ENCODE data around the gene HOMER1. TPM values are rescaled to one million over a fixed set of nuclear protein-coding genes. Genes with fewer than 3 reads are reported as not detected.

HOMER1 gene
- total and polyA plus RNA-seq, 2 donors (not counting 1 experiment from before 2014, with no cell fraction given), result 3.9 to 6.8 TPM

DNA sequence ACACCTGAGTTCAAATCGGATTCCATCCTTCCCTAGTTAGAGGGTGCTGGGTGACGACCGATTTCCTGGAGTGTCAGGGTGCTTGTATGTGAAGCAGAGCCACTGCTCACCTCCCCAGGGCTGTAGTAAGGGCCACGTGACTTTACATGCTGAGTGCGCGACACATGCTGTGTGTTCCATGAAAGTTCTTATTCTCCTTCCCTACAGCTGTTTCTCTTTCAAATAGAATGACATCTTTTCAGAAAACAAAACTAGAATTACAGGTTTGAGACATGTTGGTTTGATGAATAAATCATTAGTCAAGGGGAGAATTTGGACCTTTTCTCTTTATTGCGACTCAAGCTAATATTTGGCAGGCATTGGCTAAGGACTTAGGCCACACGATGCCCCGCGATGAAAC is 164.9 kb downstream of the HOMER1 start:
- H3K27me3 ChIP-seq (ENCODE audit: control insufficient read depth, insufficient read depth, low read length), result no peaks in the 10 kb centered on the region
- no peaks in the 10 kb centered on the region for H3K36me3 ChIP-seq (ENCODE audit: control insufficient read depth, insufficient read depth, low read length)
- H2AFZ ChIP-seq (ENCODE audit: low read length), result no peak overlapping the region
- no peak overlapping the region for H3K27ac ChIP-seq (ENCODE audit: insufficient read depth, low read length)
- H3K79me2 ChIP-seq (ENCODE audit: control insufficient read depth, insufficient read depth, low read length), result no peaks in the 10 kb centered on the region
- no peak for DNase-seq (ENCODE audit: low read depth in 2 of 2)
- TF ChIP-seq EZH2 (IDR thresholded peaks at IDR 0.05; ENCODE audit: low read length, missing control alignments), result no peak
- TF ChIP-seq, protein P1, sequence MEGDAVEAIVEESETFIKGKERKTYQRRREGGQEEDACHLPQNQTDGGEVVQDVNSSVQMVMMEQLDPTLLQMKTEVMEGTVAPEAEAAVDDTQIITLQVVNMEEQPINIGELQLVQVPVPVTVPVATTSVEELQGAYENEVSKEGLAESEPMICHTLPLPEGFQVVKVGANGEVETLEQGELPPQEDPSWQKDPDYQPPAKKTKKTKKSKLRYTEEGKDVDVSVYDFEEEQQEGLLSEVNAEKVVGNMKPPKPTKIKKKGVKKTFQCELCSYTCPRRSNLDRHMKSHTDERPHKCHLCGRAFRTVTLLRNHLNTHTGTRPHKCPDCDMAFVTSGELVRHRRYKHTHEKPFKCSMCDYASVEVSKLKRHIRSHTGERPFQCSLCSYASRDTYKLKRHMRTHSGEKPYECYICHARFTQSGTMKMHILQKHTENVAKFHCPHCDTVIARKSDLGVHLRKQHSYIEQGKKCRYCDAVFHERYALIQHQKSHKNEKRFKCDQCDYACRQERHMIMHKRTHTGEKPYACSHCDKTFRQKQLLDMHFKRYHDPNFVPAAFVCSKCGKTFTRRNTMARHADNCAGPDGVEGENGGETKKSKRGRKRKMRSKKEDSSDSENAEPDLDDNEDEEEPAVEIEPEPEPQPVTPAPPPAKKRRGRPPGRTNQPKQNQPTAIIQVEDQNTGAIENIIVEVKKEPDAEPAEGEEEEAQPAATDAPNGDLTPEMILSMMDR (conservative IDR thresholded peaks at IDR 0.05 in 1 of 2, IDR thresholded peaks at IDR 0.05 in 1 of 2; ENCODE audit: low read depth in 1 of 2, low read length in 2 of 2), result no peak
- no peak overlapping the region for H3K9ac ChIP-seq (ENCODE audit: insufficient read depth, low read length)
- H3K9me3 ChIP-seq (ENCODE audit: control insufficient read depth, insufficient read depth, low read depth, low read length), result no peaks in the 10 kb centered on the region
- H3K4me3 ChIP-seq (replicated peaks in 1 of 4; ENCODE audit: control extremely low read depth in 1 of 4, insufficient read depth in 1 of 4, low read depth in 3 of 4, low read length in 4 of 4), result no peak overlapping the region
- H4K20me1 ChIP-seq (ENCODE audit: control insufficient read depth, extremely low read depth, insufficient read depth, low read length), result no peaks in the 10 kb centered on the region
- H3K4me2 ChIP-seq (ENCODE audit: extremely low read depth, insufficient read depth, low read length), result no peak overlapping the region
- no peaks in the 10 kb centered on the region for H3K4me1 ChIP-seq (ENCODE audit: control insufficient read depth, extremely low read depth, insufficient read depth, low read length)

DNA sequence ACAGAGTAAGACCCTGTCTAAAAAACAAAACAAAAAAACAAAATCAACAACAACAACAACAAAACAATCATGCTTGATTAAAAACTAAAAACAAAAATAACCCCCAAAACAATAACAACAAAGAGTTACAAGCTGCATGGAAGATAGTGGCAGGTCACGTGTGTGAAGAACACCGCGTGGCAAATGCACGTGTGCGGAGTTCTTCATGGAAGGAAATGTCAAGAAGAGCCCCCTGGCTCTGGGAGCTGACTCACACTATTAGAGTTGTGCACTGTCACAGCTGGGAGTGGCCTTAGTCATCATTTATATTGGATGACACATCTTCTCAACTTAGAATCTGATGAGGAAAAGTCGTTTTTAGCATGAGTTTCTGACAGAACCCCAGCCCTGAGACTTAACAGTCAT is 167.5 kb downstream of the HOMER1 start:
- H3K36me3 ChIP-seq (ENCODE audit: control insufficient read depth, insufficient read depth, low read length), result no peaks in the 10 kb centered on the region
- no peaks in the 10 kb centered on the region for H3K4me1 ChIP-seq (ENCODE audit: control insufficient read depth, extremely low read depth, insufficient read depth, low read length)
- H3K79me2 ChIP-seq (ENCODE audit: control insufficient read depth, insufficient read depth, low read length), result no peaks in the 10 kb centered on the region
- TF ChIP-seq, protein P1 (conservative IDR thresholded peaks at IDR 0.05 in 1 of 2, IDR thresholded peaks at IDR 0.05 in 1 of 2; ENCODE audit: low read depth in 1 of 2, low read length in 2 of 2), result no peak
- TF ChIP-seq EZH2 (IDR thresholded peaks at IDR 0.05; ENCODE audit: low read length, missing control alignments), result no peak
- DNase-seq (ENCODE audit: low read depth in 2 of 2), result peak; percentile 22 to 61
- H3K9me3 ChIP-seq (ENCODE audit: control insufficient read depth, insufficient read depth, low read depth, low read length), result no peaks in the 10 kb centered on the region
- H3K27me3 ChIP-seq (ENCODE audit: control insufficient read depth, insufficient read depth, low read length), result no peaks in the 10 kb centered on the region
- no peak overlapping the region for H3K9ac ChIP-seq (ENCODE audit: insufficient read depth, low read length)
- no peak overlapping the region for H3K27ac ChIP-seq (ENCODE audit: insufficient read depth, low read length)
- H2AFZ ChIP-seq (ENCODE audit: low read length), result no peak overlapping the region
- no peaks in the 10 kb centered on the region for H4K20me1 ChIP-seq (ENCODE audit: control insufficient read depth, extremely low read depth, insufficient read depth, low read length)
- no peak overlapping the region for H3K4me3 ChIP-seq (replicated peaks in 1 of 4; ENCODE audit: control extremely low read depth in 1 of 4, insufficient read depth in 1 of 4, low read depth in 3 of 4, low read length in 4 of 4)
- H3K4me2 ChIP-seq (ENCODE audit: extremely low read depth, insufficient read depth, low read length), result no peak overlapping the region

DNA sequence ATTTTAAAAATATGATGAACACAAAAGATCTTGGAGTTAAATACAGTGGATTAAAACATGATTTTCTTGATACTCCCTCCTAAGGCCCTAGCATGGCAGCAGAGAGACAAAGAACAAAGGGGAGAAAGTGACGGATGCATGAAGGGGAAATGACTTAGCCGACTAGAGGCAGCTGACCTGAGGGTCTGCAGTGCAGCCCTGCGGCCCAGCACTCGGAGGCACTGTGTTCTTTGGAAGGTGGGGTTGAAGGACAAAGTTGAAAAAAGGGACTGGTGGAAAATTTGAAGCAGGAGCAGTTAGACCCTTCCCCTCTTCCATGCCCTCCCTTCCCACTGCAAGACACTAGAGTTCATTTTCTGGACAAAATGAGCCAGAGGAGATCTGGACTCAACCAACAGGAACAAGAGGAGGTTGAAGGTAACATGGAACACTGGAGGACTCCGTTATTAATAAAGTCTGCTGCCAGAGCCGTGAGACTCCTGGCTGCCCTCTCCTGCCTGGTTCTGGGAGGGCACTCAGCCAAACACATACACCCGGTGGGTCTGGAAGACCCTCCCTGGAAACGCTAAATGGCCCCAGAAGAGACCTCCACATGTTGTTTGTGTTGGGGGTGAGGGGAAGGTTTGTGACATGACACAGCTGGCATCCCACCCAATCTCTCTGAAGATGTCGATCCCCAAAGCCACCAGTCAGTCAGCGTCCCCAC is 179.9 kb downstream of the HOMER1 start:
- Histone ChIP-seq H3K27ac (ENCODE audit: insufficient read depth, low read length) (no peak overlapping the region), H3K9me3 (ENCODE audit: control insufficient read depth, insufficient read depth, low read depth, low read length) (no peaks in the 10 kb centered on the region), H3K27me3 (ENCODE audit: control insufficient read depth, insufficient read depth, low read length) (no peaks in the 10 kb centered on the region), H3K4me3 (replicated peaks in 1 of 4; ENCODE audit: control extremely low read depth in 1 of 4, insufficient read depth in 1 of 4, low read depth in 3 of 4, low read length in 4 of 4) (no peak overlapping the region), H3K4me2 (ENCODE audit: extremely low read depth, insufficient read depth, low read length) (no peak overlapping the region), H2AFZ (ENCODE audit: low read length) (no peak overlapping the region), H3K9ac (ENCODE audit: insufficient read depth, low read length) (no peak overlapping the region), H3K79me2 (ENCODE audit: control insufficient read depth, insufficient read depth, low read length) (no peaks in the 10 kb centered on the region), H3K36me3 (ENCODE audit: control insufficient read depth, insufficient read depth, low read length) (no peaks in the 10 kb centered on the region), H3K4me1 (ENCODE audit: control insufficient read depth, extremely low read depth, insufficient read depth, low read length) (no peaks in the 10 kb centered on the region), H4K20me1 (ENCODE audit: control insufficient read depth, extremely low read depth, insufficient read depth, low read length) (no peaks in the 10 kb centered on the region)
- no peak for DNase-seq (ENCODE audit: low read depth in 2 of 2)
- no peak for TF ChIP-seq EZH2 (IDR thresholded peaks at IDR 0.05; ENCODE audit: low read length, missing control alignments)
- TF ChIP-seq, protein P1 (conservative IDR thresholded peaks at IDR 0.05 in 1 of 2, IDR thresholded peaks at IDR 0.05 in 1 of 2; ENCODE audit: low read depth in 1 of 2, low read length in 2 of 2), result no peak
